HepG2 (cell line): ENCODE measurements around the gene SLC26A4.

Experiments used
- NFE2L1 ChIP-seq: sonication (generic); formaldehyde crosslinking; IDR thresholded peaks from 2 replicates; pipeline ENCODE4 v1.4.0; 2020; ENCODE audit warnings: missing genetic modification reagents, mild to moderate bottlenecking, borderline replicate concordance
- PBX3 ChIP-seq: sonication (generic); formaldehyde crosslinking; IDR thresholded peaks from 2 replicates; pipeline ENCODE4 v1.8.1; 2023; ENCODE audit warnings: missing genetic modification reagents, inconsistent platforms, borderline replicate concordance
- ZFP90 ChIP-seq: sonication (generic); formaldehyde crosslinking; IDR thresholded peaks from 2 replicates; pipeline ENCODE4 v1.8.0; 2022; ENCODE audit warnings: missing genetic modification reagents, mild to moderate bottlenecking, inconsistent platforms, borderline replicate concordance
- ZNF713 ChIP-seq: sonication (generic); formaldehyde crosslinking; IDR thresholded peaks from 2 replicates; pipeline ENCODE4 v1.4.0; 2020; ENCODE audit warnings: mild to moderate bottlenecking, missing genetic modification reagents
- TF ChIP-seq, protein P1 (sequence below): sonication (generic); formaldehyde crosslinking; IDR thresholded peaks from 2 replicates; pipeline ENCODE4 v1.5.0; 2020; ENCODE audit warnings: mild to moderate bottlenecking, missing genetic modification reagents, moderate library complexity
- TF ChIP-seq, protein P2 (sequence below): sonication (generic); formaldehyde crosslinking; IDR thresholded peaks from 2 replicates; pipeline ENCODE4 v1.8.0; 2022; ENCODE audit warnings: mild to moderate bottlenecking, missing genetic modification reagents, borderline replicate concordance

GRCh38 chr7:107614425-107614824 is 46.2 kb upstream of the SLC26A4 start:
- TF ChIP-seq, protein P1, sequence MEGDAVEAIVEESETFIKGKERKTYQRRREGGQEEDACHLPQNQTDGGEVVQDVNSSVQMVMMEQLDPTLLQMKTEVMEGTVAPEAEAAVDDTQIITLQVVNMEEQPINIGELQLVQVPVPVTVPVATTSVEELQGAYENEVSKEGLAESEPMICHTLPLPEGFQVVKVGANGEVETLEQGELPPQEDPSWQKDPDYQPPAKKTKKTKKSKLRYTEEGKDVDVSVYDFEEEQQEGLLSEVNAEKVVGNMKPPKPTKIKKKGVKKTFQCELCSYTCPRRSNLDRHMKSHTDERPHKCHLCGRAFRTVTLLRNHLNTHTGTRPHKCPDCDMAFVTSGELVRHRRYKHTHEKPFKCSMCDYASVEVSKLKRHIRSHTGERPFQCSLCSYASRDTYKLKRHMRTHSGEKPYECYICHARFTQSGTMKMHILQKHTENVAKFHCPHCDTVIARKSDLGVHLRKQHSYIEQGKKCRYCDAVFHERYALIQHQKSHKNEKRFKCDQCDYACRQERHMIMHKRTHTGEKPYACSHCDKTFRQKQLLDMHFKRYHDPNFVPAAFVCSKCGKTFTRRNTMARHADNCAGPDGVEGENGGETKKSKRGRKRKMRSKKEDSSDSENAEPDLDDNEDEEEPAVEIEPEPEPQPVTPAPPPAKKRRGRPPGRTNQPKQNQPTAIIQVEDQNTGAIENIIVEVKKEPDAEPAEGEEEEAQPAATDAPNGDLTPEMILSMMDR (CRISPR knock-in tag) = no peak
- TF ChIP-seq NFE2L1 (CRISPR knock-in tag) (no peak), ZFP90 (CRISPR knock-in tag) (no peak), ZNF713 (CRISPR knock-in tag) (no peak), PBX3 (CRISPR knock-in tag) (no peak)
- TF ChIP-seq, protein P2, sequence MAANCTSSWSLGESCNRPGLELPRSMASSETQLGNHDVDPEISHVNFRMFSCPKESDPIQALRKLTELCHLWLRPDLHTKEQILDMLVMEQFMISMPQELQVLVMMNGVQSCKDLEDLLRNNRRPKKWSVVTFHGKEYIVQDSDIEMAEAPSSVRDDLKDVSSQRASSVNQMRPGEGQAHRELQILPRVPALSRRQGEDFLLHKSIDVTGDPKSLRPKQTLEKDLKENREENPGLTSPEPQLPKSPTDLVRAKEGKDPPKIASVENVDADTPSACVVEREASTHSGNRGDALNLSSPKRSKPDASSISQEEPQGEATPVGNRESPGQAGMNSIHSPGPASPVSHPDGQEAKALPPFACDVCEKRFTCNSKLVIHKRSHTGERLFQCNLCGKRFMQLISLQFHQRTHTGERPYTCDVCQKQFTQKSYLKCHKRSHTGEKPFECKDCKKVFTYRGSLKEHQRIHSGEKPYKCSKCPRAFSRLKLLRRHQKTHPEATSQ (CRISPR knock-in tag) = no peak
